Left kidney (tissue), 2 donors: ENCODE measurements around the gene NT5C1B. TPM values are rescaled to one million over a fixed set of nuclear protein-coding genes. Genes with fewer than 3 reads are reported as not detected.

Experiments
- DNase-seq: peaks from one replicate; pipeline ENCODE4 v3.0.0-alpha.2; 2013
- polyA plus RNA-seq: library from polyadenylated mRNA; unstranded; fragments of 120-200 nt; gene quantifications from one replicate; pipeline ENCODE4 v1.2.1, GENCODE V29; 2013; ENCODE audit not compliant: insufficient read length

The NT5C1B gene
- polyA plus RNA-seq, 1 donor = 1.5 TPM

- DNase-seq = no peak
These were observed 10.3 kb upstream of the NT5C1B start for GRCh38 chr2:18599509-18600254.

GRCh38 chr2:18598848-18599484, 9.6 kb upstream of the NT5C1B start:
- no peak for DNase-seq

- DNase-seq = no peak
These were observed 8.2 kb upstream of the NT5C1B start for GRCh38 chr2:18597618-18598017.

DNA sequence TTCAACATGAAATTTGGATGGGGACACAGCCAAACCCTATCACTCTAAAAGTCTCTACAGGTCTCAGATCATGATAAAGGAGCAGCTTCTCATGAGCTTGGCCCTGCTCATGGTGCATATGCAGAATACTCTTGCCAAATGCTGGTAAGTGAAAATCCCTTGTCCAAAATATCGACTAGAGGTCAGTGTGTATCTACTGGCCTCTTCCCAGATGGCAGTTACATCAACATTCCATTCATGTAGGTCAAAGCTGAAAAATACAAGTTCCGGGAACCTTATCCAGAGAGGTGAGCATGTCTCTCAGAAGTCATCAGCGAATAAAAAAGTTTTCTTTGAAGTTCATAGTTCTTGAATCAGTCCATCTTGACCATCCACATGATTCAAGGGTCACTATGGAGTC, 7.6 kb upstream of the NT5C1B start:
- no peak for DNase-seq

GRCh38 chr2:18593496-18593895, 4.1 kb upstream of the NT5C1B start:
- no peak for DNase-seq

- DNase-seq = no peak
These were observed 3.0 kb upstream of the NT5C1B start for GRCh38 chr2:18592372-18592771.

- DNase-seq = no peak
These were observed 567 bp downstream of the NT5C1B start for GRCh38 chr2:18588802-18589201.

GRCh38 chr2:18588049-18588448, 1.3 kb downstream of the NT5C1B start:
- no peak for DNase-seq

- DNase-seq = no peak
These were observed 3.8 kb downstream of the NT5C1B start for GRCh38 chr2:18585526-18585925.

DNA sequence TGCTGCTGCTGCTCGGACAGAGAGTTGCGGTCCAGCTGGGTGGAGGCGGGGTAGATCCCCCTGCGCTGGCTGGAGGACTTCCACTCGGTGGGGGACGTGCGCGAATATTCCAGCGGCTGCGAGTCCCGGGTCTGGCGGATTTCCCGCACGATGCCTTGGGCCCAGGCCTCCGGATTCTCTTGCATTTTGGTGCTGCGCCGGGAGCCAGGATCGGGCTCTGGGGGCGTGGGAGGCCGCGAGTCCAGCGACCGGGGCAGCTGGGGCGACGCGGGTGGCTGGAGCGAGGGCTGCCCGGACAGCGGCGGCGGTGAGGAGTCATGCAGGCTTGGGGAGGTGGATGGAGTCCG, 4.8 kb downstream of the NT5C1B start:
- no peak for DNase-seq

DNA sequence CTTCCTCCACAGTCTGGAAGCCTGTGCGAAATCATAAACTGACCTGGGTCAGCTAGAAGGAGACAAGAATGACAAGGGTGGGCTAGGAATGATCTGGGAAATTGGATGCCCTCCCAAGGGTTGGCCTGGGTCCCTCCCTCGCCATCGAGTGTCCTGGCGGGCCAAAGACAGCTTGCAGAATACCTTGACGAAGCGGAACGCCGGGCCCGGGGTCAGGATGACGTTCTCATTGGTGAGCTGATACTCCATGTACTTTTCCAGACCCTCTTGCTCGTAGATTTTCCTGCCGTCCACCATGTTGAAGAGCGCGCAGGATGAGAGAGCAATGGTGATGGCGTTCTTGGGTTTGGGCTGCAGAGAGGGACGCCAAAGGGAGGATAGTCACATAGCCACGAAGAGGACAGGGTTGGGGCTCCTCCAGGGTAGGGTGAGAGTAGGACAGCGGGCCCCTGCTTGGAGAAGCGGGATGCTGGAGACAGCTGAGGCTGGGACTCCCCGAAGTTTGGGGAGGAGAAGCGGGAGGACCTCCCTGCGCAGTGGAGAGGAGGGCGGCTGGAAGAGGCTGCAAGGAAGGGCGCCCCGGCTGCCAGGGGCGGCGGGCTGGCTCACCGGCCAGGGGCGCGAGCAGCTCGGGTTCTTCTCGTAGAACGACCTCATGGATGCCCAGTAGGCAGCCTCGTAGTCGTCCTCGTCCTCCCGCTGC, 5.3 kb downstream of the NT5C1B start:
- DNase-seq = no peak

DNA sequence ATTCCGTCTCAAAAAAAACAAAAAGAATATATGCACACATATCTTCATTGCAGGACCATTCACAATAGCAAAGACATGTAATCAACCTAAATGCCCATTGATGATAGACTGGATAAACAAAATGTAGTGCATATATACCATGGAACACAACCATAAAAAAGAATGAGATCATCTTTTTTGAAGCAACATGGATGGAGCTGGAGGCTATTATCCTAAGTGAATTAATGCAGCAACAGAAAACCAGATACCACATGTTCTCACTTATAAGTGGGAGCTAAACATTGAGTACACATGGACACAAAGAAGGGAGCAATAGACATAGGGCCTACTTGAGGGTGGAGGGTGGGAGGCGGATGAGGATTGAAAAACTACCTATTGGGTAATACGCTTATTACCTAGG, 8.8 kb downstream of the NT5C1B start:
- no peak for DNase-seq

DNA sequence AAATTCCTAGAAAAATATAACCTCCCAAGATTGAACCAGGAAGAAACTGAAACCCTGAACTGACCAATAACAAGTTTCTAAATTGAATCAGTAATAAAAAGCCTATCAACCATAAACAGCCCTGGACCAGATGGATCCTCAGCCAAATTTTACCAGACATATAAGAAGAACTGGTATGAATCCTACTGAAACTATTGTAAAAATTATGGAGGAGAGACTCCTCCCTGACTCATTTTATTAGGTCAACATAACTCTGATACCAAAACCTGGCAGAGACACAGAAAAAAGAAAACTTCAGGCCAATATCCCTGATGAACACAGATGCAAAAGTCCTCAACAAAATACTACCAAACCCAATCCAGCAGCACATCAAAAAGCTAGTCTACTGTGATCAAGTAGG, 11.3 kb downstream of the NT5C1B start:
- no peak for DNase-seq

- no peak for DNase-seq
These were observed 23.1 kb downstream of the NT5C1B start for GRCh38 chr2:18566145-18566769.

GRCh38 chr2:18560797-18561085, 28.6 kb downstream of the NT5C1B start:
- no peak for DNase-seq

- peak; percentile 97 for DNase-seq
These were observed 29.2 kb downstream of the NT5C1B start, which contains the start of gene RDH14 for GRCh38 chr2:18560031-18560796. TSS of gene RDH14 (minus strand) at chr2:18560653. CDS start at chr2:18560572, 81 bp downstream.

DNA sequence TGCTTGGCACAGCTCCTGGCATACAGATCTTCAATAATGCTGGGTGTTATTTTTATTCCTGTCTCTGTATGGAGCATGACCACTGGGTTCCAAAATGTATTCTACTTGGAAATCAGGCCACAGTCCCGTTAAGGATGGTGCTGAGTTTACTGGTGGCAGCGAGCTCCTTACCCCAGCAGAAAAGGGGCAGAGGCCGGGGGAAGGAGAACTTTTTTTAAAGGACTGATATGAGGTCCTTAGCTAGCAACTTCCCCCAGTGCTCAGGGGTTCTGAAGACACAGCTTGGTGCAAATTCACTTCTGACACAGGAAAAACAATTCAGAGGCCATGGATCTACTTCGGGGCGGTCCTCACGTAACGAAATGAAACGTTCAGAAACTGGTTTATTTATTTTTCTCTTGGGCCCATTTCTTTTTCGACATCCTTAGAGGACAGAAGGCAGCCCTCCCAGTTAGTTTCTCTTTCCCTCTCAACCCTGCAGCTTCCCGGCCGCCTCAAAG, 29.8 kb downstream of the NT5C1B start:
- DNase-seq = no peak

DNA sequence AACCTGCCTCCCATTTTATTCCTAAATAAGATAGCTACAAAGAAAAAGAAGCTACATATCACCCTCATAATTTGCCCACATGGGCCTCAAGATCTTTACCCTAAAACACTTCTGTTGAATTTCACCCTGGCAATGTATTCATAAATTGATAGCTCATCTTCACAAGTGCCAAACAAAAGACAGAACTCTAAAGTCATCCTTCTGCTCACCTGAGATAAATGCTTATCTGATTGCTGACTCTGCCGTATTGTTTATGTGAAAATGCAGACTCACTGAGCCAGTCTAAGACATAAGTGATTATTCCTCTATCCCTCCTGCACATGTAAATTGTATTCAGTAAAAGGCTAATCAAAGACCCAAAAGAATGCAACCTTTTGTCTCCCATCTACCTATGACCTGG, 30.9 kb downstream of the NT5C1B start:
- DNase-seq = no peak

DNA sequence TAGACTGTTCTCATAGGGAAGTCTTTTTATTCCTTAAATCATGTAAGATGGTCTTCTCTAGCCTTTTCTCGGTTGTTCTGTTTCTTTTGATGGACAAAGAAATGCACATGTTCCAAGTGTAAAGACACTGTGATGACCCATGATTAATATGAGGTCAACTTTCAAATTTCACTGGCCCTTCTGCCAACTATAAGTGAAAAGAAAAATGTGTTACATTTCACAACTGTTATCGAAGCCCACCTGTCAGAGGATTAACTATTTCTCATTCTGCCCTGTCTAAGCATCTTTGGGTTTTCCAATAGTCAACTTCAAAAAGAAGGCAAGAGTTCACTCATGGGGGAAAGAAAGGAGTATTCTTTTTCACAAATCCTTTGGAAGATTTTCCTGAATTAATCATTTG, 32.2 kb downstream of the NT5C1B start:
- no peak for DNase-seq

DNA sequence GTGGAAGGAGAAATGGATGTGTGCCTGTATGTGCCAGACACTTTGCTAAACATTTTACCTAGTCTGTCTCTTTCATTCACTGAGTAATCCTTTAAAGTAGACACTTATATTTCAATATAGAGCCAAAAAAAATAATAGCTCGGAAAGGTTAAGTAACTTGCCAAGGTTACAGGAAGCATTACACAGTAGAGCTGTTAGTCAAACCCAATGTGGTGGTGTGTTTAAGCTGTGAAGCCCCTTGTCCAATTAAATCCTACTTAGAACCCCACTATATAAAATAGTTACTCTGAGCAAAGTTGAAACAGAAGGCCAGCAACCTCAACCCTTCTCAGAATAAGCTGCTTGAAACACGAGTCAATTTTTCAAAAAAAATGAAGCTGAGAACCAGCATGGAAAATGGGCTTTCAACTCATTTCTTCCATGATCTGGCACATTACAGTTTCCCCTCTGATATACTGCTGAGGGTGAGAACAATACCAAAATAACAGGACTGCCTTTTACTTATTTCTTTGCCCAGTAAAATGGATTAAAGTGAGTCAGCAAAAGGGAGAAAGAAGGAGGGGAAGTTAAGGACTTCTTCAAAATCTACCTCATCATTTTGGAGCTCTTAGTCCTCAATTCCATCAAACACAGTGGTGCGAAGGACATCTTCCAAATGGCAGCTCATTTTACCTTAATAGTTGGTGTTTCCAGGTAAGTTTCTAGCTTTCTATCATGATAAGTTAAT, 36.9 kb downstream of the NT5C1B start:
- no peak for DNase-seq

DNA sequence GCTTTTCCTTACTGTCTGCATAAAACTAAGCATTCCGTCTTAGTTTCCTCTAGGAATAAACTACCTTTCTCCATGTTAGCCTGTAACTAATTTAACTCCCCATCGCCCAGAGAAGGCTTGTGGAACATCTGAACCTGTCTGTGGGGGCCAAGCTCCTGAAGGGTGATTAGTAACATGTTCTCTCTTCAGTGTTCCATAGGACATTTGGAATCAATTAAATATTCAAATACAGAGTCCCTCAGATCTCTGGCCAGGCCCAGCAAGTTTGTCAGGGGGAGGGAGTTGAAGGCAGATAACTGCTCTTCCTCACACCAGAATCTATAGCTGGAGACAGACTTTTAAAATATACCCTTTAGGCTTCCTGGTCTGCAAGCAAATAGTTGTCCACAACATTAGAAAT, 37.7 kb downstream of the NT5C1B start:
- DNase-seq = no peak
